GM19099 (cell line): ENCODE data around the gene CALY.

Source experiments
- POLR2A ChIP-seq: IDR thresholded peaks from 3 replicates; pipeline ENCODE4 v1.6.1; 2011; ENCODE audit warnings: low read depth; ENCODE audit not compliant: insufficient read length; ENCODE audit errors: extremely low read depth

CALY gene

DNA sequence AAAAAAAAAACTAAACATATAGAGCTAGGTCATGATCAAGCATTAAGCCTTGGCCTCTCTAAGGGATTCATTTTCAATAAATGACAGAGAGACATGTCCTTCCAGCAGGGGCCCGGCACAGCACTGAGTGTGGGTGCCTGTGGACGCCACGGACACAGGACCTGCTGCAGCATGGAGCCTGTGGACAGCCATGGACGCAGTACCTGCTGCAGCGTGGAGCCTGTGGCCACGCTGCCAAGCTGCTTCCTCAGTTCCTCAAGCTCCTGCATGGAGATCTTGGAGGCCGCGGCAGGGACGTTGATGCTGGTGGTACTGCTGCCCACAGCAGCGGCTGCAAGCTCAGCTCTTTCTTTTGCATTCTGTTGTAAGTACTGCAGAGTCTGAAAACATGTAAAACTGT lies 37.5 kb downstream of the CALY start:
- no peak for TF ChIP-seq POLR2A

GRCh38 chr10:133298466-133298865 lies 38.2 kb downstream of the CALY start:
- TF ChIP-seq POLR2A: no peak

GRCh38 chr10:133297504-133297903 lies 39.2 kb downstream of the CALY start:
- TF ChIP-seq POLR2A: no peak

DNA sequence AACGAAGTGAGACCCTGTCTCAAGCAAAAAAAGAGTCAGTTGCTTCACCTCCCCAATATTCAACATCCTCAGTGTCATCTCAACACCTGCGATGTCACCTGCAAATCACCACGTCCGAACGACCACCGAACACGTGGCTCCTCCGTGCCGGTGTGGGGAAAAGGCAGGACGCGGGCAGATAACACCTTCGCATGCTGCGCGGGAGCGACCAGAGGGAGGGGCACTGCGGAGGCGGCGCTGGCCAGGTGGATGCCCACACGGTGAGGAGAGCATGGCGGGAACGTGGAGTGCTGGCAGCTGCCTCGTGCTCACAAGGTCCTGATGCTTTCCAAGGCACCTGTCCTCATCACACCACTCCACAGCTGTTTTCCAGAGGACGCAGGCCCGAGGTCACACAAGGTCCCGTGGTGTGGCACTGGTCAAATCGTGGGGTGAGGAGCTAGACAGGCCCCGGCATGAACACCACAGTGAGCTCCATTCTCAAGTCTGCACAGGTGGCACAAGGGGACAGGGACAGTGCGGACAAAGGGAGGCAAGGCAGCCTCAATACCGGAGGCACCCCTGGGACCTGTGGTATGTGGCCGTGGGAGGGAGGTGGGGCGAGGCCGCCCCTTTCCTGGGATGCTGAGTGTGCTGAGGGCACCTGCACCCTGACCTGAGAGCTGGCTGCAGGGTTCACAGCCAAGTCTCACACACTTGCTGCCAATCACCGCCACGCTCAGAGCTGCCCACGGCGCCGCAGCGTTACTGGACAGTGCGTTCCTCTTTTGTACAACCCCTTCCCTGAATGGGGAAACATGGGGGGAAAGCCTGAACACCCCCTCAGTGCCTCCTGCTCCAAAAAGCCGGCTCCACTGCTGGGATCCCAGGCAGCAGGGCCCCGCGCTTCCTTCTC lies 41.0 kb downstream of the CALY start:
- no peak for TF ChIP-seq POLR2A

DNA sequence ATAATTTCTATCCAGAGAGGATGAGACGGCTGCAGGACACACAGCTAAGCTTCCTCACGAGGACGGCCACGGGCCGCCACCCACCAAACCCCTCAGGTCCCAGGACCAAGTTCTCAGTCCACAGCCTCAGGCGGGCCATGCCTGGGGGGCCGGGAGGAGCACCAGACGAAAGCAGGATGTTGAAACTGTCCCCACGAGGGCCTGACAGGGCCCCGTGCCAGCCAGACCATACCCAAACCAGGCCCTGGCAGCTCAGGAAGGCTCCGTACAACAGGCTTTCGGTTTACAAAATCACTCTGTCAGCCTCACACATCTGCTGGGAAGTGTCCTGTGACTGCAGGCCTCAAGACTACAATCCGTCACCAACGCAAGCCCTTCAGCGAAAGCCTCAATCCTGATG lies 42.5 kb downstream of the CALY start:
- no peak for TF ChIP-seq POLR2A

GRCh38 chr10:133293810-133294119 lies 42.9 kb downstream of the CALY start:
- no peak for TF ChIP-seq POLR2A

GRCh38 chr10:133292919-133293809 lies 43.5 kb downstream of the CALY start:
- TF ChIP-seq POLR2A: no peak

GRCh38 chr10:133289761-133290160 lies 46.9 kb downstream of the CALY start:
- TF ChIP-seq POLR2A: no peak

DNA sequence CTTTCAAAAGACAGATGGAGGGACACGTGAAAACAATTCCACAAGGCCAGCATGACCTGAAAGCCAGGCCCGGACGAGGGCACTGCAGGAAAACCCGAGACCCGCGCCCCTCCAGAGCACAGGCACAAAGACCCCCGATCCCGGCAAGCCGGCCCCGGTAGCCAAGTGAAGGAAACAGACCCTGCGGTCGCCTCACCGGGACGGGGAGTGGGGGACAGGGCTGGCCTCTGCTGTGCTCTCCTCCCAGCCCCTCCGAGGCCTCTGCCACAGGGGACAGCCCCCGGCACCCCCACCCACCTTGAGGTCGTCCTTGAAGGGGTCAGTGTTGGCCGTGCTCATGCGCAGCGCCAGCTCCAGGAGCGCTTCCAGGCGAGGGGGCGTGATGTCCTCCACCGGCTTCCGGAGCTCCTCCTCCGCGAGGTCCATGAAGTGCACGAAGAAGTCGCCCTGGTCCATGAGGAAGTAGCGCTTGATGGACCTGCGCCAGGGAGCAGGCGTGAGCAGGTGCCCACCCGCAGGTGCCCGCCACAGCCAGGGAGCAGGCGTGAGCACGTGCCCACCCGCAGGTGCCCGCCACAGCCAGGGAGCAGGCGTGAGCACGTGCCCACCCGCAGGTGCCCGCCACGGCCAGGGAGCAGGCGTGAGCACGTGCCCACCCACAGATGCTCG lies 48.7 kb downstream of the CALY start:
- no peak for TF ChIP-seq POLR2A

DNA sequence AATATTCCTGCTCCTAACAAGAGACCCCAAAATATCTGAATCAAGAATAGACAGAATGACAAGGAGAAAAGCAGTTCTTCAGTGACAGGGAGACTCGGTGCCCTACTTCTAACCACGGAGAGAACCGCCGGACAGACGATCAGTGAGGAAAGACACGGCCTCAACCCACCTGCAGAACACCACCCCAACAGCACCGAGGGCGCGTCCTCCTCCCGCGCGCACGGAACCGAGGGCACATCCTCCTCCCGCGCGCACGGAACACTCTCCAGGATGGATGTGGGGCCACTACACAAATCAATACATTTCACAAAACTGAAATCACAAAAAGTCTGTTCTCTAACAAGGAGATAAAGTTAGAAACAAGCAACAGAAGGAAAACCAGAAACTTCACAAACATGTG lies 50.3 kb downstream of the CALY start:
- no peak for TF ChIP-seq POLR2A

DNA sequence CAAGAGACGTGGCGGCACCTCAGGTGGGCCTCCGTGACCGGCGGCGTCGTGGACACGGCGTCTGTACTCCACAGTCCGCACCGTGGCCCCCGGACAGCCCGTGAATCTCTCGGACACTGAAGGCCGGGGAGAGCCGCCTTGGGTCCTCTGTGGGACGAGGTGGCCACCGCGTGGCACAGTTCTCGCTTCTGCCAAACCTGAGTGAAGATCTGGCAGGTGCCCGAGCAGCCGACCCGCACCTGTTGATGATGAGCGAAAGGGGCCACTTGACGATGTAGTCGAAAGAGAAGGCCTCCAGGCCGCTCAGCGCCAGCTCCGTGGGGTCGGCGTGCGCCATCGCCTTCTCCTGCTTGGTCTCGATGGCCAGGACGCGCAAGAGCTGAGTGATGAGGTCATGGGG lies 51.5 kb downstream of the CALY start:
- TF ChIP-seq POLR2A: no peak

- no peak for TF ChIP-seq POLR2A
These were observed 52.8 kb downstream of the CALY start for GRCh38 chr10:133283931-133284330.

DNA sequence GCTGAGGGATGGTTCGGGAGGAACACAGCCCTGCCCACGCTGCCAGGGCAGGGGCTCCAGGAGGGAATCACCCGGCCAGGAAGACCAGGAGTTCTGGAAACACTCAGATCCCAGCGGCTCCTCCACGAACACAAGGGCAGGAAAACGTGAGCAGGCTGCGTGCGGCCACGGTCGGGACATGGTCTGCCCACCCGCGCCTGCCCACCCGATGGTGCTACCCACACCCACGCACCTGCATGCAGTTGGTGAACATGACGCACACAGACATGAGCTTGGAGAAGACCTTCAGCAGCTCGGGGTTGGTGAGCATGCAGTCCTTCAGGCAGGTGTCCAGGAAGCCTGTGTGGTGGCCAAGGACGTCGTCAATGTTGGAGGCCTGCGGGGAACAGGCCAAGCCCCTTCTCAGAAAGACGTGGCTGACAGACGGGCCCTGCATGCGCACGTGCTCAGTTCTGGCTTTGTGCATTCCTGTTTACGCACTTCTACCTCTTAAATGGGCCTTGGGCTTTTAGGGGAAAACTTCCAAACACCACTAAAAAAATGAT lies 53.8 kb downstream of the CALY start:
- no peak for TF ChIP-seq POLR2A

DNA sequence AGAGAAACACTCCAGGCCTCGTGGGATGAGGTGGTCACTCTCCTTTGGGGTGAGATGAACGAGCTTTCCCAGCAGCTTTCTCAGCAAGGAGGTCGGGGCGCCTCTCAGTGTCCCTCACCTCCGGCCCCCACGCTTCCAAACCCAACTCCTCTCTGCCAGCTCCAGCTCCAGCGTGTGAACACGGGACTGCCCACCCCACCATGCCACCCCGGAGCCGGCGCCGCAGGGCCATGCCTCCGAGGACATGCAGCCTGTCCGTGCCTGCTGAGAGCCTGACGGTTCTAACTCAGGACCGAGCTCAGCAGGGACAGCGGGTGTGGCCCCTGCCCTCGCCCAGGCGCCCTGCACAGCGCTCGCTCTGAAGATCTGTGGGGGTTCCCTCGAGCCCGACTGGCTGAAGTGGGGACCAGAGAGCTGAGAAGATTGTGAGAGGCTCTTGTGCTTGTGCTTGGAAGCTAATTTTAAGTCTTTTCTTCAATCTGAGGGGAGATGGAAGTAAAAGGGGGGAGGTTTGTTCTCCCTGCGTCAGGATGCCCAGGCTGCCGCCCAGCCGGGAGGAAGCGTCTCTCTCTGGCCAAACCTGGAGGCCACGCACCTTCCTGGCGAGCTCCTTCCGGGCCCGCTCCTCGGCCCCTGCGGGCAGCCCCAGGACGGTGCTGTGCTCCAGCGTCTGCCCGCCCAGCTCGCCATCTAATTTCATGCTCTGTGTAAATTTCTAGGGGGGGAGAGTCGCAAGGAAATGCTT lies 54.9 kb downstream of the CALY start:
- no peak for TF ChIP-seq POLR2A
